ENCODE measurements around the gene WDR43.

DNA sequence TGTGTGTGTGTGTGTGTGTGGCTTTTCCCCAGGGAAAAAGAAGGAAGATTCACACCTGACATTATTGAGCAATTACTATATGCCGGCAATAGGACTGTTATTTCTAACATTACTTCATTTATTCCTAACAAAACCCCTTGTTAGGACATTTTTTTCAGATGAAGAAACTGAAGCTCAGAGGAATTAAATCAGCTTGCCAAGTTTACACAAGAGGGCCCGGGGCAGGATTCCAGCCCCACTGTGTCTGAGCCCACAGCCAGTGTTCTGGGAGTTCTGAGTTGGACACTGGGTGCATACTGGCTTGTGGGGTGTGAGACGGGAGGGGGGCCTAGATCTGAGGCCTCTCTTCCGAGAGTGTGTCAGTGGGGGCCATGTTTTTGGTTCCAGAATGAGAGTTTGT lies 96.6 kb downstream of the WDR43 start:
- TF ChIP-seq, protein P1, sequence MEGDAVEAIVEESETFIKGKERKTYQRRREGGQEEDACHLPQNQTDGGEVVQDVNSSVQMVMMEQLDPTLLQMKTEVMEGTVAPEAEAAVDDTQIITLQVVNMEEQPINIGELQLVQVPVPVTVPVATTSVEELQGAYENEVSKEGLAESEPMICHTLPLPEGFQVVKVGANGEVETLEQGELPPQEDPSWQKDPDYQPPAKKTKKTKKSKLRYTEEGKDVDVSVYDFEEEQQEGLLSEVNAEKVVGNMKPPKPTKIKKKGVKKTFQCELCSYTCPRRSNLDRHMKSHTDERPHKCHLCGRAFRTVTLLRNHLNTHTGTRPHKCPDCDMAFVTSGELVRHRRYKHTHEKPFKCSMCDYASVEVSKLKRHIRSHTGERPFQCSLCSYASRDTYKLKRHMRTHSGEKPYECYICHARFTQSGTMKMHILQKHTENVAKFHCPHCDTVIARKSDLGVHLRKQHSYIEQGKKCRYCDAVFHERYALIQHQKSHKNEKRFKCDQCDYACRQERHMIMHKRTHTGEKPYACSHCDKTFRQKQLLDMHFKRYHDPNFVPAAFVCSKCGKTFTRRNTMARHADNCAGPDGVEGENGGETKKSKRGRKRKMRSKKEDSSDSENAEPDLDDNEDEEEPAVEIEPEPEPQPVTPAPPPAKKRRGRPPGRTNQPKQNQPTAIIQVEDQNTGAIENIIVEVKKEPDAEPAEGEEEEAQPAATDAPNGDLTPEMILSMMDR (IDR thresholded peaks at IDR 0.05), result no peak
- TF ChIP-seq POLR2AphosphoS5 (IDR thresholded peaks at IDR 0.05) (peak in 1 of 3 donors; percentile 14), POLR2A (IDR thresholded peaks at IDR 0.05) (no peak), EP300 (IDR thresholded peaks at IDR 0.05; ENCODE audit: low read depth) (no peak)

All from transverse colon (tissue), 4 donors.